GM12878 (cell line): ENCODE results near the gene RGL4. TPM values are rescaled to one million over a fixed set of nuclear protein-coding genes. Genes with fewer than 3 reads are reported as not detected.
"Not testable (repeated sequence)": the region's sequence is repeated elsewhere in the genome, so short reads cannot be mapped to it uniquely, and the experiment has no call there.

Experiments used
- ATAC-seq: fragments of 200-7000 bp; cut with Tn5 transposase; 3 replicates; pipeline ENCODE4 v1.9.1; 2020; ENCODE audit warnings: mild to moderate bottlenecking, moderate library complexity
- BruUV-seq: library from RNA; stranded (reverse); fragments of 400-500 nt; replicated peaks from 2 replicates; lab custom pipeline; 2021; lab: Mats Ljungman, UMichigan
- CTCF ChIA-PET: fragments of 300-600 bp; sonication (Branson Sonifier 250); formaldehyde crosslinking; extraction: SDS; loops from one replicate; lab custom pipeline; 2021; ENCODE audit warnings: inconsistent platforms; lab: Yijun Ruan, JAX
- POLR2A ChIA-PET: fragments of 350-600 bp; formaldehyde crosslinking; extraction: SDS; loops from one replicate; lab custom pipeline; 2021; ENCODE audit warnings: inconsistent platforms; lab: Charles Lee
- RAD21 ChIA-PET: fragments of 300-600 bp; sonication (Branson Sonifier 250); formaldehyde crosslinking; loops from one replicate; lab custom pipeline; 2023; ENCODE audit warnings: antibody characterized with exemption; ENCODE audit not compliant: unreplicated experiment; lab: Charles Lee
- SMC1A ChIA-PET: fragments of 300-600 bp; sonication (Branson Sonifier 250); formaldehyde crosslinking; loops from one replicate; lab custom pipeline; 2023; ENCODE audit not compliant: unreplicated experiment, uncharacterized antibody; lab: Charles Lee
- DNase-seq: peaks from one replicate; pipeline ENCODE4 v3.0.0-alpha.2; 2011; ENCODE audit warnings: low read depth, low spot score
- FAIRE-seq: peaks from 3 replicates; lab custom pipeline; 2011; peaks lifted over from hg19 to GRCh38; lab: Jason Lieb, UNC
- H2AFZ ChIP-seq: 2 replicates; pipeline ENCODE4 v1.6.0; 2011; ENCODE audit warnings: low read depth, low read length, control low read depth; ENCODE audit not compliant: control insufficient read depth
- H3K27ac ChIP-seq: 2 replicates; pipeline ENCODE4 v1.5.1; 2011; ENCODE audit warnings: control low read depth; ENCODE audit not compliant: control insufficient read depth, insufficient read depth
- H3K27me3 ChIP-seq, 2 experiments: replicated peaks in 1 of 2; 2 replicates each; pipeline versions ENCODE4 v1.6.0 to v1.6.1; 2011; ENCODE audit warnings: low read length in 1 of 2; ENCODE audit not compliant: control insufficient read depth in 2 of 2, insufficient read depth in 2 of 2
- H3K36me3 ChIP-seq, 2 experiments: 2 replicates each; pipeline ENCODE4 v1.5.1; 2011; ENCODE audit warnings: low read length in 1 of 2; ENCODE audit not compliant: control insufficient read depth in 2 of 2, insufficient read depth in 2 of 2
- H3K4me1 ChIP-seq: 2 replicates; pipeline ENCODE4 v1.6.1; 2011; ENCODE audit warnings: mild to moderate bottlenecking, low read length, moderate library complexity, mixed read lengths; ENCODE audit not compliant: control insufficient read depth, insufficient read depth
- H3K4me2 ChIP-seq: 2 replicates; pipeline ENCODE4 v1.6.0; 2011; ENCODE audit warnings: control low read depth; ENCODE audit not compliant: control insufficient read depth, insufficient read depth
- H3K4me3 ChIP-seq: fragments of 200-600 bp; sonication (generic); 2 replicates; pipeline ENCODE4 v1.5.1; 2016
- H3K79me2 ChIP-seq: 2 replicates; pipeline ENCODE4 v1.6.0; 2011; ENCODE audit warnings: low read length; ENCODE audit not compliant: control insufficient read depth, insufficient read depth
- H3K9ac ChIP-seq: 2 replicates; pipeline ENCODE4 v1.8.0; 2011; ENCODE audit warnings: low read length, control low read depth, mixed read lengths; ENCODE audit not compliant: control insufficient read depth, insufficient read depth
- H3K9me3 ChIP-seq: replicated peaks from 3 replicates; pipeline ENCODE4 v1.5.1; 2011; ENCODE audit warnings: mild to moderate bottlenecking, low read length; ENCODE audit not compliant: control insufficient read depth, insufficient read depth
- H4K20me1 ChIP-seq: 2 replicates; pipeline ENCODE4 v1.6.0; 2011; ENCODE audit not compliant: control insufficient read depth, insufficient read depth
- BCL3 ChIP-seq: IDR thresholded peaks from 2 replicates; pipeline ENCODE4 v1.6.1; 2011; ENCODE audit warnings: borderline replicate concordance, low read depth, mild to moderate bottlenecking, moderate library complexity, low read length; ENCODE audit not compliant: insufficient read depth, poor library complexity, severe bottlenecking
- CHD1 ChIP-seq: IDR thresholded peaks from 2 replicates; pipeline ENCODE4 v1.6.1; 2012; ENCODE audit warnings: low read depth, low read length, improper control_type of control experiment
- CUX1 ChIP-seq: IDR thresholded peaks from 2 replicates; pipeline ENCODE4 v1.6.1; 2012; ENCODE audit warnings: improper control_type of control experiment, low read depth, low read length; ENCODE audit not compliant: insufficient replicate concordance
- PKNOX1 ChIP-seq: fragments of 450-650 bp; IDR thresholded peaks from 2 replicates; pipeline ENCODE4 v1.6.1; 2016; ENCODE audit warnings: mild to moderate bottlenecking
- USF1 ChIP-seq: IDR thresholded peaks from 2 replicates; pipeline ENCODE4 v1.6.1; 2011; ENCODE audit warnings: borderline replicate concordance, low read depth, mild to moderate bottlenecking, moderate library complexity, mixed read lengths, low read length; ENCODE audit not compliant: insufficient read depth; ENCODE audit errors: extremely low read length
- ZNF24 ChIP-seq: fragments of 450-650 bp; IDR thresholded peaks from 2 replicates; pipeline ENCODE4 v1.6.1; 2017; ENCODE audit warnings: antibody characterized with exemption, mild to moderate bottlenecking
- WGBS: methylation state at CpG from one replicate; pipeline ENCODE4 v1.1.6; 2016; ENCODE audit warnings: low lambda C conversion rate; ENCODE audit not compliant: insufficient replicate concordance, insufficient coverage; ENCODE audit errors: missing lambda C conversion rate; 5-methylcytosine and 5-hydroxymethylcytosine counted together
- in situ Hi-C: fragments of 300-500 bp; cut with MboI; formaldehyde crosslinking; loops from 9 replicates; pipeline ENCODE4 v1.14.3; 2018; ENCODE audit warnings: mixed read lengths
- intact Hi-C: fragments of 100-400 bp; cut with micrococcal nuclease; formaldehyde crosslinking; loops from one replicate; pipeline ENCODE4 v1.14.2; 2022; ENCODE audit not compliant: unreplicated experiment
- polyA plus RNA-seq, 11 experiments: library from polyadenylated mRNA; depleted of rRNA in 4 of 11; unstranded in 6 of 11; stranded (reverse) in 5 of 11; fragments of >200 nt; fragmentation: Nextera tagmentation in 4 of 11; fragmentation: Illumina TruSeq in 1 of 11; extraction: Ambion mirVana in 4 of 11; extraction: Trizol in 1 of 11; gene quantifications; 1 replicate in 1 of 11; 2 replicates in 10 of 11; pipeline versions ENCODE4 v1.2.1 to v1.2.3, GENCODE V29; 2011 to 2016; ENCODE audit warnings: inconsistent platforms in 2 of 11, missing spikeins in 2 of 11, low read depth in 1 of 11
- total RNA-seq, 4 experiments: library from RNA; depleted of rRNA in 3 of 4; stranded (reverse); fragments of >200 nt in 3 of 4; fragmentation: Illumina TruSeq in 1 of 4; extraction: Trizol in 1 of 4; gene quantifications; 2 replicates each; pipeline versions ENCODE4 v1.2.1 to v1.2.3, GENCODE V29; 2013 to 2021

The RGL4 gene
- total and polyA plus RNA-seq, 10 of the 15 experiments (the other 5 are each of a cell fraction or from before 2014, with no cell fraction given), result 1.4 to 9.0 (median 2.0) TPM; not detected in 1

GRCh38 chr22:23728108-23728507 lies 37.3 kb downstream of the RGL4 start:
- H3K79me2 ChIP-seq, H2AFZ ChIP-seq, POLR2A ChIA-PET, FAIRE-seq, H4K20me1 ChIP-seq, H3K4me1 ChIP-seq, H3K4me3 ChIP-seq, H3K27me3 ChIP-seq, BruUV-seq, in situ Hi-C loops, intact Hi-C loops, RAD21 ChIA-PET, DNase-seq, H3K9me3 ChIP-seq, H3K4me2 ChIP-seq, H3K9ac ChIP-seq, H3K27ac ChIP-seq, H3K36me3 ChIP-seq: not testable (repeated sequence)
- peak; percentile 47; the same call in 2 of the 3 replicates for ATAC-seq
- ChIA-PET CTCF (interaction anchor here (1.2 kb wide), 1 partner anchor 8 kb away, joined by 4 read pairs; no protein-coding TSS in a partner anchor), SMC1A (interaction anchor here (0.7 to 0.9 kb wide), 2 partner anchors 15 to 25 kb away, joined by 3 read pairs; no protein-coding TSS in a partner anchor)
- WGBS, result 16% methylated on average over 4 of the region's 4 CpGs

- H3K79me2 ChIP-seq, result no peaks in the 10 kb centered on the region
- no peak for DNase-seq
- ChIA-PET SMC1A (interaction anchor here (1.4 kb wide), 1 partner anchor 114 kb away, joined by 3 read pairs; no protein-coding TSS in a partner anchor), CTCF (interaction anchor here (0.6 to 1.4 kb wide), 2 partner anchors 12 to 14 kb away, joined by 3 read pairs; no protein-coding TSS in a partner anchor), RAD21 (interaction anchor here (0.7 kb wide), 1 partner anchor 108 kb away, joined by 3 read pairs; no protein-coding TSS in a partner anchor), POLR2A (interaction anchor here (0.6 to 0.7 kb wide), 3 partner anchors 29 to 1325 kb away, joined by 3 to 4 read pairs (median 4); no protein-coding TSS in a partner anchor)
- no peak overlapping the region for H3K9ac ChIP-seq
- no peak overlapping the region for H3K4me2 ChIP-seq
- no peaks in the 10 kb centered on the region for H3K4me1 ChIP-seq
- no peaks in the 10 kb centered on the region for H3K9me3 ChIP-seq
- intact Hi-C loops (no loop called here), in situ Hi-C loops (no loop called here)
- no peak overlapping the region for H3K27ac ChIP-seq
- H3K36me3 ChIP-seq, result no peaks in the 10 kb centered on the region
- BruUV-seq, result no TSS peak
- H2AFZ ChIP-seq, result no peak overlapping the region
- no peaks in the 10 kb centered on the region for H3K27me3 ChIP-seq
- H4K20me1 ChIP-seq, result no peaks in the 10 kb centered on the region
- no peak for ATAC-seq
- no peak for FAIRE-seq
- H3K4me3 ChIP-seq, result no peak overlapping the region
- TF ChIP-seq PKNOX1 (no peak), ZNF24 (no peak), USF1 (no peak), CHD1 (no peak), CUX1 (no peak), BCL3 (no peak)
Observed at GRCh38 chr22:23737696-23738095, 46.9 kb downstream of the RGL4 start.
